HG03342 (cell line): ENCODE measurements around the gene PTPRCAP.
A peak's percentile ranks its signal among the peaks of the same experiment; 100 is the strongest.

Experiments used
- ATAC-seq: cut with Tn5 transposase; IDR thresholded peaks from one replicate; pipeline ENCODE4 v1.9.1; 2021; ENCODE audit warnings: mild to moderate bottlenecking, moderate library complexity; ENCODE audit not compliant: unreplicated experiment

Gene PTPRCAP

GRCh38 chr11:67398661-67399563 lies 38.6 kb downstream of the PTPRCAP start:
- no peak for ATAC-seq

GRCh38 chr11:67397986-67398660 lies 39.4 kb downstream of the PTPRCAP start:
- ATAC-seq: no peak

GRCh38 chr11:67397536-67397935 lies 39.9 kb downstream of the PTPRCAP start:
- no peak for ATAC-seq

GRCh38 chr11:67396587-67397389 lies 40.7 kb downstream of the PTPRCAP start:
- no peak for ATAC-seq

- ATAC-seq: no peak
Measured at GRCh38 chr11:67396259-67396581, 41.3 kb downstream of the PTPRCAP start.

GRCh38 chr11:67395555-67396258 lies 41.8 kb downstream of the PTPRCAP start:
- ATAC-seq: no peak

- no peak for ATAC-seq
Measured at GRCh38 chr11:67393990-67394389, 43.5 kb downstream of the PTPRCAP start.

GRCh38 chr11:67393437-67393836 lies 44.0 kb downstream of the PTPRCAP start:
- ATAC-seq: no peak

- ATAC-seq: no peak
Measured at GRCh38 chr11:67392183-67392715, 45.2 kb downstream of the PTPRCAP start.

GRCh38 chr11:67391304-67392182 lies 45.9 kb downstream of the PTPRCAP start, which contains the start of gene RAD9A:
Gene RAD9A, plus strand, starts transcription at chr11:67391986. Its CDS starts 59 bp downstream, at chr11:67392045.
- peak; percentile 69 for ATAC-seq

- no peak for ATAC-seq
Measured at GRCh38 chr11:67390947-67391303, 46.6 kb downstream of the PTPRCAP start.

- no peak for ATAC-seq
Measured at GRCh38 chr11:67389477-67389876, 48.0 kb downstream of the PTPRCAP start.

GRCh38 chr11:67387518-67387917 lies 50.0 kb downstream of the PTPRCAP start:
- no peak for ATAC-seq

GRCh38 chr11:67387069-67387468 lies 50.4 kb downstream of the PTPRCAP start:
- no peak for ATAC-seq
